BJ (cell line): Measurements from ENCODE around the gene MTARC2. TPM values are rescaled to one million over a fixed set of nuclear protein-coding genes. Genes with fewer than 3 reads are reported as not detected.

Experiments used
- CTCF ChIA-PET: fragments of 350-600 bp; formaldehyde crosslinking; extraction: SDS; loops from one replicate; lab custom pipeline; 2021; ENCODE audit warnings: antibody characterized with exemption, inconsistent platforms; lab: Yijun Ruan, JAX
- POLR2A ChIA-PET: fragments of 300-600 bp; sonication (Branson Sonifier 250); formaldehyde crosslinking; extraction: SDS; loops from one replicate; lab custom pipeline; 2021; ENCODE audit warnings: antibody characterized with exemption; lab: Charles Lee
- DNase-seq: peaks from one replicate; pipeline ENCODE4 v3.0.0-alpha.2; 2011; ENCODE audit warnings: low read depth
- H3K27me3 ChIP-seq: 2 replicates; pipeline ENCODE4 v1.6.0; 2011; ENCODE audit warnings: low read length; ENCODE audit not compliant: control insufficient read depth, insufficient read depth
- H3K36me3 ChIP-seq: 2 replicates; pipeline ENCODE4 v1.5.1; 2011; ENCODE audit warnings: low read length; ENCODE audit not compliant: control insufficient read depth, insufficient read depth
- H3K4me3 ChIP-seq: 2 replicates; pipeline ENCODE4 v1.5.1; 2011; ENCODE audit warnings: low read depth, mild to moderate bottlenecking, control low read depth, low read length
- CTCF ChIP-seq: IDR thresholded peaks from 2 replicates; pipeline ENCODE4 v1.5.1; 2011; ENCODE audit warnings: low read depth, mild to moderate bottlenecking, control low read depth, inconsistent platforms, low read length, moderate library complexity; ENCODE audit not compliant: insufficient read depth
- polyA plus RNA-seq: library from polyadenylated mRNA; depleted of rRNA; stranded (reverse); fragments of >200 nt; gene quantifications from 2 replicates; pipeline ENCODE4 v1.2.3, GENCODE V29; 2011

The MTARC2 gene
- polyA plus RNA-seq, 1 experiment, result 5.7 TPM

DNA sequence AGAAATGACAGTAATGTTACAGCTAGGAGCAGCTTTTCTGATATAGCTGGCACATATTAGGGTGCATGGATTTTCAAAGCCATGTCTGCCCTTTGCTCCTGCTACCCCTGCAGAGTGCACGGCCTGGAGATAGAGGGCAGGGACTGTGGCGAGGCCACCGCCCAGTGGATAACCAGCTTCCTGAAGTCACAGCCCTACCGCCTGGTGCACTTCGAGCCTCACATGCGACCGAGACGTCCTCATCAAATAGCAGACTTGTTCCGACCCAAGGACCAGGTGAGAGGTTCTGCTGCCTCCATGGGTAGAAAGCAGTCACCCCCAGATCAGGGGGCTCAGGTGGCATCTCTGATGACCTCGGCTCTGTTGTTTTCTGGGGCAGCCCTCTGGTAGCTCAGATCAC is 48.4 kb downstream of the MTARC2 start:
- no peaks in the 10 kb centered on the region for H3K27me3 ChIP-seq
- CTCF ChIA-PET, result interaction anchor here (1.3 kb wide), 1 partner anchor 10 kb away, joined by 4 read pairs; the partner anchor contains the start of gene MTARC1
- POLR2A ChIA-PET, result interaction anchor here (0.5 kb wide), 1 partner anchor 1665 kb away, joined by 6 read pairs; no protein-coding TSS in a partner anchor
- H3K36me3 ChIP-seq, result no peaks in the 10 kb centered on the region
- TF ChIP-seq CTCF, result no peak
- DNase-seq, result no peak
- no peak overlapping the region for H3K4me3 ChIP-seq

- ChIA-PET POLR2A (no interaction called here), CTCF (no interaction called here)
- no peak for DNase-seq
- Histone ChIP-seq H3K4me3 (no peak overlapping the region), H3K36me3 (no peaks in the 10 kb centered on the region), H3K27me3 (no peaks in the 10 kb centered on the region)
- TF ChIP-seq CTCF, result no peak
Observed at GRCh38 chr1:220797044-220797443, 48.9 kb downstream of the MTARC2 start.

- DNase-seq, result no peak
- ChIA-PET POLR2A (no interaction called here), CTCF (no interaction called here)
- Histone ChIP-seq H3K36me3 (no peaks in the 10 kb centered on the region), H3K27me3 (no peaks in the 10 kb centered on the region), H3K4me3 (no peak overlapping the region)
- no peak for TF ChIP-seq CTCF
Observed at GRCh38 chr1:220797553-220797952, 49.4 kb downstream of the MTARC2 start.

DNA sequence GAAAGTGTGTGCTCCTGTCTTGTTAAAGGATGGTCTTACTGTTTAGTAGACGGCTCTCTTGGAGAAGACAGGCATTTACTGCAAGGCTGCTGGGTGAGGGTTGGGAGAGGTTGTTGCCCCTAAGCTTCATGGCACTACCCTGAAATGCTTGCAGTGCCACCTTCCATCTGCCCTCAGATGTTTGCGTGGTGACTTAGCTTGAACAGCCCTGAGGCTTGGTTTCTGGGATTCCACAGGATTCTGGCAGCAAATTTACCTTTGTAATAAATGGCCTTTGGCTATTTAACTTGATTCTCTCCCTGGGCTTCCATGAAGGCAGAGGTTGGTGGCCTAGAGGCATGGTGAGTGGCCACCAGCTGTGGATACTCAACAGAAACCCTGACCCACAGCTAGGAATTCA is 50.2 kb downstream of the MTARC2 start:
- Histone ChIP-seq H3K4me3 (no peak overlapping the region), H3K27me3 (no peaks in the 10 kb centered on the region), H3K36me3 (no peaks in the 10 kb centered on the region)
- POLR2A ChIA-PET, result no interaction called here
- CTCF ChIA-PET, result no interaction called here
- TF ChIP-seq CTCF, result no peak
- DNase-seq, result no peak

GRCh38 chr1:220800262-220800661 is 52.1 kb downstream of the MTARC2 start:
- CTCF ChIA-PET, result interaction anchor here (0.9 to 2.0 kb wide), 4 partner anchors 9 to 24 kb away, joined by 3 to 13 read pairs (median 4); no protein-coding TSS in a partner anchor
- POLR2A ChIA-PET, result interaction anchor here (0.6 kb wide), 1 partner anchor 858 kb away, joined by 6 read pairs; no protein-coding TSS in a partner anchor
- Histone ChIP-seq H3K36me3 (no peaks in the 10 kb centered on the region), H3K27me3 (no peaks in the 10 kb centered on the region), H3K4me3 (no peak overlapping the region)
- DNase-seq, result no peak
- no peak for TF ChIP-seq CTCF
